ENCODE data around the gene FBRSL1.

Gene FBRSL1

DNA sequence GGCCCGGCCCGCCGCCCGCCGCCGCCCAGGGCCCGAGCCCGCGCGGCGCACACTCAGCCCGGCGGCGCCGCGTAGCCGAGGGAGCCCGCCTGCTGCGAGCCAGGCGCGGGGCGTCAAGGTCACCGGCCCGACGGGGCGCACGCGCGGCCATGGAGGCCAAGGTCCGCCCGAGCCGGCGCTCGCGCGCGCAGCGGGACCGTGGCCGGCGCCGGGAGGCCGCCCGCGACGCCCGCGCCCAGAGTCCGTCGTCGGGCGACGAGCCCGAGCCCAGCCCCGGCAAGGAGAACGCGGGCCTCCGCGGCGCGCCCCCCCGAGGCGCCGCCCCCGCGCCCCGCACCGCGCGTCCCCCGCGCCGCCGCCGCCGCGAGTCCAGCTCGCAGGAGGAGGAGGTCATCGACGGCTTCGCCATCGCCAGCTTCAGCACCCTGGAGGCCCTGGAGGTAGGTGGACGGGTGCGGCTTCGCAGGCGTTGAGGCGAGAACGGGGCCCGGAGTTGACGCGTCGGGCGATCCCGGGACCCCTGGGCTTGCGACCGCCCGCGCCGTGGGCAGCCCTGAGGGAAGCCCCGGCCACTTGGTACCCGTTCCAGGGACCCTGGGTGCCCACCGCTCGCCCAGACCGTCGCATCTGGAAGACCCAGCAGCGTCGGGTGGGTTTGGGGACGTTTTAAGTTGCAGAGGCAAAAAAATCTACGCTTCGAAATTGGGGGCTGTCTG, 629 bp downstream of the FBRSL1 start:
- peak; percentile 51 for DNase-seq (ENCODE audit: low read depth)
- TF ChIP-seq, protein P1, sequence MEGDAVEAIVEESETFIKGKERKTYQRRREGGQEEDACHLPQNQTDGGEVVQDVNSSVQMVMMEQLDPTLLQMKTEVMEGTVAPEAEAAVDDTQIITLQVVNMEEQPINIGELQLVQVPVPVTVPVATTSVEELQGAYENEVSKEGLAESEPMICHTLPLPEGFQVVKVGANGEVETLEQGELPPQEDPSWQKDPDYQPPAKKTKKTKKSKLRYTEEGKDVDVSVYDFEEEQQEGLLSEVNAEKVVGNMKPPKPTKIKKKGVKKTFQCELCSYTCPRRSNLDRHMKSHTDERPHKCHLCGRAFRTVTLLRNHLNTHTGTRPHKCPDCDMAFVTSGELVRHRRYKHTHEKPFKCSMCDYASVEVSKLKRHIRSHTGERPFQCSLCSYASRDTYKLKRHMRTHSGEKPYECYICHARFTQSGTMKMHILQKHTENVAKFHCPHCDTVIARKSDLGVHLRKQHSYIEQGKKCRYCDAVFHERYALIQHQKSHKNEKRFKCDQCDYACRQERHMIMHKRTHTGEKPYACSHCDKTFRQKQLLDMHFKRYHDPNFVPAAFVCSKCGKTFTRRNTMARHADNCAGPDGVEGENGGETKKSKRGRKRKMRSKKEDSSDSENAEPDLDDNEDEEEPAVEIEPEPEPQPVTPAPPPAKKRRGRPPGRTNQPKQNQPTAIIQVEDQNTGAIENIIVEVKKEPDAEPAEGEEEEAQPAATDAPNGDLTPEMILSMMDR (IDR thresholded peaks at IDR 0.05; ENCODE audit: low read depth, low read length): no peak
- TF ChIP-seq POLR2A (IDR thresholded peaks at IDR 0.05; ENCODE audit: extremely low read depth, insufficient read length) (no peak), MYC (IDR thresholded peaks at IDR 0.05; ENCODE audit: low read depth, low read length) (no peak)
- TF ChIP-seq, protein P2, sequence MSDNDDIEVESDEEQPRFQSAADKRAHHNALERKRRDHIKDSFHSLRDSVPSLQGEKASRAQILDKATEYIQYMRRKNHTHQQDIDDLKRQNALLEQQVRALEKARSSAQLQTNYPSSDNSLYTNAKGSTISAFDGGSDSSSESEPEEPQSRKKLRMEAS (IDR thresholded peaks at IDR 0.05; ENCODE audit: low read depth, low read length): no peak
- H3K4me3 ChIP-seq (ENCODE audit: low read depth, low read length): peak overlapping the region; percentile 73

DNA sequence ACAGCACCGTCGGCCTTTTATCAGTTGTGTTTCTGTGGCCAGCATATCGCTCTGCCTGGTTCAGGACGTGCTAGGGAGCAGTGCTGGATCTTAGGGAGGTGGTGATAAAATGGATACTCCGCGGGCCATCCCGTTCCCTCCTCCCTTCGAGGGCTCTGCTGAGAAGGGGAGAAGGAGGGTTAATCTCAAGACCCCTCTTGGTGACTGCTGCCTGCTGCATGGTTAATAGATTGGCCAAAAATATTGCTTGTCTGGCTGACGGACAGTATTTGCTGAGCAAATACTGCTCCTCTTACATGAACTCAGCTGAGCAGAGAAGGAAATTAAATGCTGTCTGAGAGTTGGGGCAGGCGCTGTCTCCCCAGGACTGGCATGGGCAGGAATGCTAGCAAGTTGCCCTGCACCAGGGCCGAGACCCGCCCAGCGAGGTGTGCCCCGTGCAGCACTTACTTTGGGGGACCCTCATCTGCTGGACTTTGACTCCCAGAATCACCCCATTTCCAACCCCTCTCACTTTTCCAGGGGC, 1.2 kb downstream of the FBRSL1 start:
- peak overlapping the region; percentile 73 for H3K4me3 ChIP-seq (ENCODE audit: low read depth, low read length)
- DNase-seq (ENCODE audit: low read depth): no peak
- TF ChIP-seq POLR2A (IDR thresholded peaks at IDR 0.05; ENCODE audit: extremely low read depth, insufficient read length) (no peak), MYC (IDR thresholded peaks at IDR 0.05; ENCODE audit: low read depth, low read length) (no peak)
- TF ChIP-seq, protein P1 (IDR thresholded peaks at IDR 0.05; ENCODE audit: low read depth, low read length): no peak
- TF ChIP-seq, protein P2 (IDR thresholded peaks at IDR 0.05; ENCODE audit: low read depth, low read length): no peak

DNA sequence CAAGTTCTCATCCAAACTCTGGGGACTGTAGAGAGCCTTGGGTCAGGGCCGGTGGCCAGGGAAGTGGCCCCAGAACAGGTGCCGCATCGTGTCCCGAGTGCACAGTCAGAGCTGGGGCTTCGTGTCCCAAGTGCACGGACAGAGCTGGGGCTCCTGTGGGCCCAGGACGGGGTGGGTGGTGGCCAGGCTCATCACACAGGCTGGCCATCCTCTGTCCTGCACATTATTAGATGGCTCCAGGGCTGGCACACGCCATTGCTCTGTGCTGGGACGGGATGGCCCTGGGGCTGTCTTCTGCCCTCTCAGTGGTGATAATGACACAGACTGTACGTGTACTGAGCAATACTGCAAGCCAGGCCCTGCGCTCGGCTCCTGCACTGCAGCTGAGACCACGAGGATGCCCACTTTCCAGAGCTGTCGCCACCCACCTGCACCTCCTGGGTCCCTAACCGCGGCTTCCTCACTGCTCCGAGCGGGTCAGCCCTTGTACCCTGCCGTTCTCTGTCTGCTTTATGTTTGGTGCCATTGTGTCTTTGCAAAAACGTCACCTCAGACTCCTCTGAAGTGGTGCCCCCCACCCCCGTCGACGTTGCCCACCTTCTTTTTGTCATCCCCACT, 1.9 kb downstream of the FBRSL1 start:
- TF ChIP-seq, protein P1 (IDR thresholded peaks at IDR 0.05; ENCODE audit: low read depth, low read length): no peak
- TF ChIP-seq, protein P2 (IDR thresholded peaks at IDR 0.05; ENCODE audit: low read depth, low read length): no peak
- TF ChIP-seq POLR2A (IDR thresholded peaks at IDR 0.05; ENCODE audit: extremely low read depth, insufficient read length) (no peak), MYC (IDR thresholded peaks at IDR 0.05; ENCODE audit: low read depth, low read length) (no peak)
- H3K4me3 ChIP-seq (ENCODE audit: low read depth, low read length): peak overlapping the region; percentile 73
- DNase-seq (ENCODE audit: low read depth): no peak

DNA sequence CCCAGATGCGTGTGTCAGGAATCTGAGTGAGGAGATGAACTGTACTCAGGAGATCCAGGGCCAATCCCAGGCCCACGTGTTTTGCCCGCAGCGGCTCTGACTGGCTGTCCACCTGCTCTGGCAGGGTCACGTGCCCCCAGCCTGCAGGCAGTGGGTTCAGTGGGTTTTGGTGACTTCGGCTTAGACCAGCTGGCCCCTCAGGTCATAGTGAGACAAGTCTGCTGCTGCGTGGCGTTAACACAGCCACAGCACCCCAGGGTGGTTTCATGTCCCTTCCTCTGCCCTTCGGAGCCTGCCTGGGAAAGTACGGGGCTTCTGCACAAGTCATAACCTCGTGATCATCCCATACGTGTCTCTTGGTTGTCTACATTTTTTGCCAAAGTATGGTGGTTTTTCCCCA, 2.6 kb downstream of the FBRSL1 start:
- H3K4me3 ChIP-seq (ENCODE audit: low read depth, low read length): peak overlapping the region; percentile 21
- no peak for DNase-seq (ENCODE audit: low read depth)
- no peak for TF ChIP-seq MYC (IDR thresholded peaks at IDR 0.05; ENCODE audit: low read depth, low read length)
- TF ChIP-seq, protein P1 (IDR thresholded peaks at IDR 0.05; ENCODE audit: low read depth, low read length): no peak
- no peak for TF ChIP-seq POLR2A (IDR thresholded peaks at IDR 0.05; ENCODE audit: extremely low read depth, insufficient read length)
- TF ChIP-seq, protein P2 (IDR thresholded peaks at IDR 0.05; ENCODE audit: low read depth, low read length): no peak

DNA sequence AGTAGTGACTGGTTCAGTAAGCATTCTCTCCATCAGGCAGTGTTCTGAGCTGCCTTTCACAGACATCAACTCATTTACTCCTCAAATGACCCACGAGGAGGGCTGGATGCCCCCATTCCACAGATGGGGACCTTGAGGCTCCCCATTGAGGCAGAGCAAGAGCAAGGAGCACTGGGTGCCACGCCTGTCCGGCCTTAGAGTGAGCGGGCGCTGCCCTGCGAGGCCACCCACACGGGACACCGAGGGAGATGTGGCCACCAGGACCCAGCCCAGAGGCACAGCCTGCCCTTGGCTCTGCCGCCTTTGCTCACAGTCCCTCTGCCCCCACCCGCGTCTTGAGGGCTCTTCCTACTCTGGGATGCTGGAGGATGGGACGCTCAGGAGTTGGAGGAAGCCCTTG, 3.0 kb downstream of the FBRSL1 start:
- no peak for DNase-seq (ENCODE audit: low read depth)
- peak overlapping the region; percentile 21 for H3K4me3 ChIP-seq (ENCODE audit: low read depth, low read length)

More for the DNA sequence above, 3.0 kb downstream of the FBRSL1 start:
- TF ChIP-seq POLR2A (IDR thresholded peaks at IDR 0.05; ENCODE audit: extremely low read depth, insufficient read length) (no peak), MYC (IDR thresholded peaks at IDR 0.05; ENCODE audit: low read depth, low read length) (no peak)
- TF ChIP-seq, protein P1 (IDR thresholded peaks at IDR 0.05; ENCODE audit: low read depth, low read length): no peak
- TF ChIP-seq, protein P2 (IDR thresholded peaks at IDR 0.05; ENCODE audit: low read depth, low read length): no peak
